ENCODE results near the gene LEMD3.

LEMD3 gene

GRCh38 chr12:65287426-65287825, 118.0 kb downstream of the LEMD3 start:
- no peak overlapping the region for H3K4me3 ChIP-seq (ENCODE audit: low read length)

GRCh38 chr12:65292241-65292640, 122.9 kb downstream of the LEMD3 start:
- DNase-seq, result no peak
- no peak overlapping the region for H2BK15ac ChIP-seq (replicated peaks; ENCODE audit: low read depth)
- no peak overlapping the region for H3K4me2 ChIP-seq (ENCODE audit: low read length)
- H3K79me2 ChIP-seq (ENCODE audit: control insufficient read depth, insufficient read depth, low read length), result no peaks in the 10 kb centered on the region
- H3K23ac ChIP-seq (ENCODE audit: low read length), result no peak overlapping the region
- H2BK5ac ChIP-seq (ENCODE audit: low read length), result no peak overlapping the region
- H3K4ac ChIP-seq (ENCODE audit: low read depth, low read length), result no peak overlapping the region
- no peaks in the 10 kb centered on the region for H3K36me3 ChIP-seq (ENCODE audit: control insufficient read depth, insufficient read depth, low read length)
- no peak overlapping the region for H4K8ac ChIP-seq (ENCODE audit: low read depth, low read length)
- no peak overlapping the region for H4K5ac ChIP-seq (ENCODE audit: low read length)
- no peak overlapping the region for H3K9ac ChIP-seq (ENCODE audit: low read length)
- H2AK5ac ChIP-seq (ENCODE audit: low read length), result no peak overlapping the region
- WGBS (ENCODE audit: extremely low coverage, insufficient coverage, low lambda C conversion rate), result no CpG with 5 or more reads among the region's 2 CpGs
- no peaks in the 10 kb centered on the region for H3K27me3 ChIP-seq (ENCODE audit: insufficient read depth, low read length, poor library complexity)
- no peaks in the 10 kb centered on the region for H3K4me1 ChIP-seq (ENCODE audit: control insufficient read depth, low read depth, low read length)
- H3K79me1 ChIP-seq (ENCODE audit: low read length), result no peaks in the 10 kb centered on the region
- H3K18ac ChIP-seq (ENCODE audit: low read length), result no peak overlapping the region
- H3K27ac ChIP-seq (ENCODE audit: low read depth, low read length), result no peak overlapping the region
- no peak overlapping the region for H3K4me3 ChIP-seq (ENCODE audit: low read length)
- H3K56ac ChIP-seq (ENCODE audit: low read length), result no peak overlapping the region
- H2BK120ac ChIP-seq (ENCODE audit: low read depth, low read length), result no peak overlapping the region

More at GRCh38 chr12:65287426-65287825, 118.0 kb downstream of the LEMD3 start:
- no peak overlapping the region for H3K4ac ChIP-seq (ENCODE audit: low read depth, low read length)
- H3K36me3 ChIP-seq (ENCODE audit: control insufficient read depth, insufficient read depth, low read length), result no peaks in the 10 kb centered on the region
- DNase-seq, result no peak
- no peak overlapping the region for H3K4me2 ChIP-seq (ENCODE audit: low read length)
- H2BK5ac ChIP-seq (ENCODE audit: low read length), result no peak overlapping the region
- H3K27me3 ChIP-seq (ENCODE audit: insufficient read depth, low read length, poor library complexity), result no peaks in the 10 kb centered on the region
- no peak overlapping the region for H2BK120ac ChIP-seq (ENCODE audit: low read depth, low read length)
- H3K79me2 ChIP-seq (ENCODE audit: control insufficient read depth, insufficient read depth, low read length), result no peaks in the 10 kb centered on the region
- H3K56ac ChIP-seq (ENCODE audit: low read length), result no peak overlapping the region
- H3K9ac ChIP-seq (ENCODE audit: low read length), result no peak overlapping the region
- H3K4me1 ChIP-seq (ENCODE audit: control insufficient read depth, low read depth, low read length), result no peaks in the 10 kb centered on the region
- H3K79me1 ChIP-seq (ENCODE audit: low read length), result no peaks in the 10 kb centered on the region
- H2AK5ac ChIP-seq (ENCODE audit: low read length), result no peak overlapping the region
- no peak overlapping the region for H4K8ac ChIP-seq (ENCODE audit: low read depth, low read length)
- no CpG with 5 or more reads among the region's 2 CpGs for WGBS (ENCODE audit: extremely low coverage, insufficient coverage, low lambda C conversion rate)
- H3K23ac ChIP-seq (ENCODE audit: low read length), result no peak overlapping the region
- H2BK15ac ChIP-seq (replicated peaks; ENCODE audit: low read depth), result no peak overlapping the region
- H3K18ac ChIP-seq (ENCODE audit: low read length), result no peak overlapping the region
- no peak overlapping the region for H3K27ac ChIP-seq (ENCODE audit: low read depth, low read length)
- H4K5ac ChIP-seq (ENCODE audit: low read length), result no peak overlapping the region

GRCh38 chr12:65293735-65294134, 124.4 kb downstream of the LEMD3 start:
- no peak overlapping the region for H4K8ac ChIP-seq (ENCODE audit: low read depth, low read length)
- H3K56ac ChIP-seq (ENCODE audit: low read length), result no peak overlapping the region
- H2AK5ac ChIP-seq (ENCODE audit: low read length), result no peak overlapping the region
- H4K5ac ChIP-seq (ENCODE audit: low read length), result no peak overlapping the region
- no peaks in the 10 kb centered on the region for H3K79me2 ChIP-seq (ENCODE audit: control insufficient read depth, insufficient read depth, low read length)
- no peak overlapping the region for H3K9ac ChIP-seq (ENCODE audit: low read length)
- DNase-seq, result no peak
- H3K18ac ChIP-seq (ENCODE audit: low read length), result no peak overlapping the region
- no peak overlapping the region for H3K27ac ChIP-seq (ENCODE audit: low read depth, low read length)
- no peak overlapping the region for H3K4ac ChIP-seq (ENCODE audit: low read depth, low read length)
- H2BK15ac ChIP-seq (replicated peaks; ENCODE audit: low read depth), result no peak overlapping the region
- no peak overlapping the region for H2BK5ac ChIP-seq (ENCODE audit: low read length)
- H3K4me2 ChIP-seq (ENCODE audit: low read length), result no peak overlapping the region
- no peak overlapping the region for H3K23ac ChIP-seq (ENCODE audit: low read length)
- no peaks in the 10 kb centered on the region for H3K79me1 ChIP-seq (ENCODE audit: low read length)
- no peaks in the 10 kb centered on the region for H3K36me3 ChIP-seq (ENCODE audit: control insufficient read depth, insufficient read depth, low read length)
- H3K4me3 ChIP-seq (ENCODE audit: low read length), result no peak overlapping the region
- no peaks in the 10 kb centered on the region for H3K4me1 ChIP-seq (ENCODE audit: control insufficient read depth, low read depth, low read length)
- no peaks in the 10 kb centered on the region for H3K27me3 ChIP-seq (ENCODE audit: insufficient read depth, low read length, poor library complexity)
- no CpG with 5 or more reads among the region's 1 CpG for WGBS (ENCODE audit: extremely low coverage, insufficient coverage, low lambda C conversion rate)
- H2BK120ac ChIP-seq (ENCODE audit: low read depth, low read length), result no peak overlapping the region

GRCh38 chr12:65294641-65295262, 125.4 kb downstream of the LEMD3 start:
- no peaks in the 10 kb centered on the region for H3K36me3 ChIP-seq (ENCODE audit: control insufficient read depth, insufficient read depth, low read length)
- H4K5ac ChIP-seq (ENCODE audit: low read length), result no peak overlapping the region
- H3K27ac ChIP-seq (ENCODE audit: low read depth, low read length), result no peak overlapping the region
- no peak overlapping the region for H3K18ac ChIP-seq (ENCODE audit: low read length)
- H4K8ac ChIP-seq (ENCODE audit: low read depth, low read length), result no peak overlapping the region
- H3K23ac ChIP-seq (ENCODE audit: low read length), result no peak overlapping the region
- no peaks in the 10 kb centered on the region for H3K27me3 ChIP-seq (ENCODE audit: insufficient read depth, low read length, poor library complexity)
- no peak overlapping the region for H3K4me2 ChIP-seq (ENCODE audit: low read length)
- H3K79me2 ChIP-seq (ENCODE audit: control insufficient read depth, insufficient read depth, low read length), result no peaks in the 10 kb centered on the region
- H3K56ac ChIP-seq (ENCODE audit: low read length), result no peak overlapping the region
- DNase-seq, result no peak
- no peak overlapping the region for H2BK5ac ChIP-seq (ENCODE audit: low read length)
- no peaks in the 10 kb centered on the region for H3K79me1 ChIP-seq (ENCODE audit: low read length)
- no peak overlapping the region for H2BK15ac ChIP-seq (replicated peaks; ENCODE audit: low read depth)
- H3K4me3 ChIP-seq (ENCODE audit: low read length), result no peak overlapping the region
- H3K4ac ChIP-seq (ENCODE audit: low read depth, low read length), result no peak overlapping the region
- H2AK5ac ChIP-seq (ENCODE audit: low read length), result no peak overlapping the region
- H3K4me1 ChIP-seq (ENCODE audit: control insufficient read depth, low read depth, low read length), result no peaks in the 10 kb centered on the region
- no peak overlapping the region for H3K9ac ChIP-seq (ENCODE audit: low read length)
- H2BK120ac ChIP-seq (ENCODE audit: low read depth, low read length), result no peak overlapping the region
- no CpG with 5 or more reads among the region's 4 CpGs for WGBS (ENCODE audit: extremely low coverage, insufficient coverage, low lambda C conversion rate)

GRCh38 chr12:65296508-65297265, 127.3 kb downstream of the LEMD3 start:
- Histone ChIP-seq H3K18ac (ENCODE audit: low read length) (no peak overlapping the region), H2BK120ac (ENCODE audit: low read depth, low read length) (no peak overlapping the region), H3K4ac (ENCODE audit: low read depth, low read length) (no peak overlapping the region), H3K79me1 (ENCODE audit: low read length) (no peaks in the 10 kb centered on the region), H3K79me2 (ENCODE audit: control insufficient read depth, insufficient read depth, low read length) (no peaks in the 10 kb centered on the region), H3K27me3 (ENCODE audit: insufficient read depth, low read length, poor library complexity) (no peaks in the 10 kb centered on the region), H2AK5ac (ENCODE audit: low read length) (no peak overlapping the region), H2BK5ac (ENCODE audit: low read length) (no peak overlapping the region), H3K4me1 (ENCODE audit: control insufficient read depth, low read depth, low read length) (no peaks in the 10 kb centered on the region), H3K9ac (ENCODE audit: low read length) (no peak overlapping the region), H4K8ac (ENCODE audit: low read depth, low read length) (no peak overlapping the region), H2BK15ac (replicated peaks; ENCODE audit: low read depth) (no peak overlapping the region), H3K4me3 (ENCODE audit: low read length) (no peak overlapping the region), H4K5ac (ENCODE audit: low read length) (no peak overlapping the region), H3K27ac (ENCODE audit: low read depth, low read length) (no peak overlapping the region), H3K23ac (ENCODE audit: low read length) (no peak overlapping the region), H3K4me2 (ENCODE audit: low read length) (no peak overlapping the region), H3K56ac (ENCODE audit: low read length) (no peak overlapping the region), H3K36me3 (ENCODE audit: control insufficient read depth, insufficient read depth, low read length) (no peaks in the 10 kb centered on the region)
- WGBS (ENCODE audit: extremely low coverage, insufficient coverage, low lambda C conversion rate), result no CpG with 5 or more reads among the region's 1 CpG
- DNase-seq, result no peak
